HepG2 (cell line): ENCODE measurements around the gene PDIA6. TPM values are rescaled to one million over a fixed set of nuclear protein-coding genes. Genes with fewer than 3 reads are reported as not detected.

Experiments
- ATAC-seq: fragments of 200-7000 bp; cut with Tn5 transposase; 3 replicates; pipeline ENCODE4 v1.9.1; 2020; ENCODE audit warnings: mild to moderate bottlenecking, moderate library complexity
- BruUV-seq: library from RNA; stranded (reverse); fragments of 400-500 nt; replicated peaks from 2 replicates; lab custom pipeline; 2021; lab: Mats Ljungman, UMichigan
- CTCF ChIA-PET: fragments of 300-600 bp; formaldehyde crosslinking; extraction: SDS; loops from one replicate; lab custom pipeline; 2021; ENCODE audit warnings: low total read pairs, inconsistent platforms, low intra/inter-chr PET ratio; lab: Yijun Ruan, JAX
- POLR2A ChIA-PET: fragments of 350-600 bp; sonication (Branson Sonifier 250); formaldehyde crosslinking; loops from one replicate; lab custom pipeline; 2020; ENCODE audit warnings: antibody characterized with exemption, inconsistent platforms; lab: Yijun Ruan, JAX
- DNase-seq: peaks from one replicate; pipeline ENCODE4 v3.0.0-alpha.2; 2015; ENCODE audit warnings: low spot score
- FAIRE-seq: peaks from 3 replicates; lab custom pipeline; 2011; peaks lifted over from hg19 to GRCh38; lab: Jason Lieb, UNC
- H2AFZ ChIP-seq: one replicate; pipeline ENCODE4 v1.6.1; 2011; ENCODE audit warnings: low read length, inconsistent platforms
- H3K27ac ChIP-seq: fragments of 300-600 bp; 3 replicates; pipeline ENCODE4 v1.8.0; 2011; ENCODE audit warnings: mixed run types, mild to moderate bottlenecking, mixed read lengths, low read length, inconsistent platforms; ENCODE audit not compliant: insufficient read depth; ENCODE audit errors: extremely low read length
- H3K27me3 ChIP-seq, 2 experiments: fragments of 200-600 bp in 1 of 2; 2 replicates in 1 of 2; 3 replicates in 1 of 2; pipeline versions ENCODE4 v1.6.0 to v1.8.0; 2011; ENCODE audit warnings: low read length in 2 of 2, mild to moderate bottlenecking in 2 of 2, moderate library complexity in 2 of 2, inconsistent platforms in 1 of 2; ENCODE audit not compliant: insufficient read depth in 2 of 2, control insufficient read depth in 1 of 2
- H3K36me3 ChIP-seq, 2 experiments: fragments of 200-600 bp in 1 of 2; replicated peaks in 1 of 2; 2 replicates in 1 of 2; 3 replicates in 1 of 2; pipeline versions ENCODE4 v1.5.1 to v1.8.0; 2011; ENCODE audit warnings: low read length in 2 of 2, inconsistent platforms in 1 of 2; ENCODE audit not compliant: insufficient read depth in 2 of 2, control insufficient read depth in 1 of 2
- H3K4me1 ChIP-seq: 2 replicates; pipeline ENCODE4 v1.5.1; 2012; ENCODE audit warnings: low read length, inconsistent platforms; ENCODE audit not compliant: insufficient read depth
- H3K4me2 ChIP-seq: 2 replicates; pipeline ENCODE4 v1.6.0; 2011; ENCODE audit warnings: low read depth, low read length, inconsistent platforms
- H3K4me3 ChIP-seq, 3 experiments: fragments of 200-600 bp in 1 of 3; sonication (generic), shearing (Covaris generic) in 1 of 3; replicated peaks in 1 of 3; 2 replicates each; pipeline ENCODE4 v1.5.1; 2011 to 2016; ENCODE audit warnings: low read length in 3 of 3, inconsistent platforms in 2 of 3, low read depth in 2 of 3, mild to moderate bottlenecking in 2 of 3, control low read depth in 1 of 3, mixed read lengths in 1 of 3; ENCODE audit not compliant: insufficient read depth in 1 of 3
- H3K79me2 ChIP-seq: one replicate; pipeline ENCODE4 v1.6.1; 2011; ENCODE audit warnings: low read length, inconsistent platforms; ENCODE audit not compliant: insufficient read depth
- H3K9ac ChIP-seq: 2 replicates; pipeline ENCODE4 v1.6.0; 2011; ENCODE audit warnings: mild to moderate bottlenecking, low read depth, low read length, inconsistent platforms; ENCODE audit not compliant: insufficient read depth
- H3K9me3 ChIP-seq: 2 replicates; pipeline ENCODE4 v1.5.1; 2012; ENCODE audit warnings: mild to moderate bottlenecking, low read length
- H4K20me1 ChIP-seq: 2 replicates; pipeline ENCODE4 v1.6.0; 2011; ENCODE audit warnings: inconsistent platforms, mild to moderate bottlenecking, low read length, moderate library complexity; ENCODE audit not compliant: insufficient read depth
- ATF1 ChIP-seq: IDR thresholded peaks from 2 replicates; pipeline ENCODE4 v1.6.1; 2016; ENCODE audit warnings: mild to moderate bottlenecking, control low read depth
- ATRX ChIP-seq: sonication (generic); formaldehyde crosslinking; IDR thresholded peaks from 2 replicates; pipeline ENCODE4 v1.4.0; 2020; ENCODE audit warnings: missing genetic modification reagents, borderline replicate concordance
- EEA1 ChIP-seq: sonication (generic); formaldehyde crosslinking; IDR thresholded peaks from 2 replicates; pipeline ENCODE4 v1.5.1; 2020; ENCODE audit warnings: mild to moderate bottlenecking, missing genetic modification reagents, borderline replicate concordance
- EP300 ChIP-seq, 3 experiments: sonication (generic) in 1 of 3; formaldehyde crosslinking in 1 of 3; IDR thresholded peaks; 2 replicates each; pipeline versions ENCODE4 v1.5.1 to v1.6.1; 2011 to 2020; ENCODE audit warnings: low read depth in 2 of 3, low read length in 2 of 3, borderline replicate concordance in 1 of 3, improper control_type of control experiment in 1 of 3, mild to moderate bottlenecking in 1 of 3, missing genetic modification reagents in 1 of 3, moderate library complexity in 1 of 3
- ETV6 ChIP-seq: sonication (generic); formaldehyde crosslinking; conservative IDR thresholded peaks from 2 replicates; pipeline ENCODE4 v1.4.0; 2020; ENCODE audit warnings: missing genetic modification reagents
- FOXA1 ChIP-seq, 2 experiments: fragments of 450-650 bp in 1 of 2; sonication (generic) in 1 of 2; formaldehyde crosslinking in 1 of 2; IDR thresholded peaks; 2 replicates each; pipeline versions ENCODE4 v1.4.0 to v1.6.1; 2016 to 2020; ENCODE audit warnings: missing genetic modification reagents in 1 of 2
- GATA4 ChIP-seq: sonication (generic); IDR thresholded peaks from 2 replicates; pipeline ENCODE4 v1.6.1; 2016; ENCODE audit warnings: antibody characterized with exemption, low read depth, borderline replicate concordance
- GTF3A ChIP-seq: sonication (generic); formaldehyde crosslinking; conservative IDR thresholded peaks from 2 replicates; pipeline ENCODE4 v1.4.0; 2020; ENCODE audit warnings: mild to moderate bottlenecking, missing genetic modification reagents
- TAF15 ChIP-seq: fragments of 200-400 bp; formaldehyde crosslinking; IDR thresholded peaks from one replicate; pipeline ENCODE4 v1.6.1; 2018; ENCODE audit warnings: mild to moderate bottlenecking, low read depth, low read length; ENCODE audit not compliant: poor library complexity, severe bottlenecking
- U2AF2 ChIP-seq: fragments of 200-400 bp; formaldehyde crosslinking; IDR thresholded peaks from 2 replicates; pipeline ENCODE4 v1.6.1; 2017; ENCODE audit warnings: low read depth, mild to moderate bottlenecking, low read length
- YY1 ChIP-seq: IDR thresholded peaks from 2 replicates; pipeline ENCODE4 v1.6.1; 2011; ENCODE audit warnings: low read length, low read depth, moderate library complexity, mild to moderate bottlenecking; ENCODE audit not compliant: insufficient read depth, insufficient replicate concordance
- ZNF33A ChIP-seq: sonication (generic); formaldehyde crosslinking; IDR thresholded peaks from 2 replicates; pipeline ENCODE4 v1.5.1; 2020; ENCODE audit warnings: missing genetic modification reagents, mild to moderate bottlenecking, moderate library complexity, borderline replicate concordance
- ZNF446 ChIP-seq: sonication (generic); formaldehyde crosslinking; IDR thresholded peaks from 2 replicates; pipeline ENCODE4 v1.5.0; 2020; ENCODE audit warnings: mild to moderate bottlenecking, missing genetic modification reagents
- ZNF724P ChIP-seq: sonication (generic); formaldehyde crosslinking; IDR thresholded peaks from 2 replicates; pipeline ENCODE4 v1.8.0; 2022; ENCODE audit warnings: missing genetic modification reagents, borderline replicate concordance
- ZSCAN12 ChIP-seq: sonication (generic); formaldehyde crosslinking; IDR thresholded peaks from 2 replicates; pipeline ENCODE4 v1.9.0; 2021; ENCODE audit warnings: mild to moderate bottlenecking, missing genetic modification reagents
- WGBS: methylation state at CpG from one replicate; pipeline ENCODE4 v1.1.6; 2017; ENCODE audit warnings: low lambda C conversion rate; 5-methylcytosine and 5-hydroxymethylcytosine counted together
- in situ Hi-C: cut with HindIII; loops from 2 replicates; pipeline ENCODE4 v1.10.0; 2017; ENCODE audit warnings: low pct_unique_long_range_greater_than_20kb; ENCODE audit not compliant: extremely low pct_ligation_motif_present
- intact Hi-C: fragments of 100-400 bp; cut with micrococcal nuclease; formaldehyde crosslinking; loops from one replicate; pipeline ENCODE4 v1.10.0; 2022; ENCODE audit not compliant: unreplicated experiment
- polyA plus RNA-seq, 8 experiments: library from polyadenylated mRNA; depleted of rRNA in 3 of 8; stranded (reverse) in 7 of 8; unstranded in 1 of 8; fragments of >200 nt; fragmentation: Illumina TruSeq in 4 of 8; extraction: Trizol in 4 of 8; gene quantifications; 2 replicates each; pipeline versions ENCODE4 v1.2.1 to v1.2.3, GENCODE V29; 2011 to 2016; ENCODE audit warnings: low read depth in 4 of 8, missing spikeins in 1 of 8, mixed read lengths in 1 of 8; ENCODE audit not compliant: insufficient read depth in 1 of 8
- total RNA-seq, 5 experiments: library from RNA; depleted of rRNA; stranded (reverse); fragments of >200 nt; fragmentation: Illumina TruSeq; extraction: Trizol; gene quantifications; 2 replicates each; pipeline ENCODE4 v1.2.3, GENCODE V29; 2016; ENCODE audit warnings: low read depth in 1 of 5
- TF ChIP-seq, protein P1 (sequence below): sonication (generic); formaldehyde crosslinking; IDR thresholded peaks from 2 replicates; pipeline ENCODE4 v1.8.0; 2022; ENCODE audit warnings: missing genetic modification reagents, mild to moderate bottlenecking, moderate library complexity, borderline replicate concordance
- TF ChIP-seq, protein P2 (sequence below): sonication (generic); formaldehyde crosslinking; IDR thresholded peaks from 2 replicates; pipeline ENCODE4 v1.4.0; 2020; ENCODE audit warnings: missing genetic modification reagents
- TF ChIP-seq, protein P3 (sequence below): sonication (generic); formaldehyde crosslinking; conservative IDR thresholded peaks from 2 replicates; pipeline ENCODE4 v1.4.0; 2020; ENCODE audit warnings: mild to moderate bottlenecking, missing genetic modification reagents, moderate library complexity

Gene PDIA6
- total and polyA plus RNA-seq, 2 of the 13 experiments (the other 11 are each of a cell fraction or from before 2014, with no cell fraction given): 586 to 642 TPM

DNA sequence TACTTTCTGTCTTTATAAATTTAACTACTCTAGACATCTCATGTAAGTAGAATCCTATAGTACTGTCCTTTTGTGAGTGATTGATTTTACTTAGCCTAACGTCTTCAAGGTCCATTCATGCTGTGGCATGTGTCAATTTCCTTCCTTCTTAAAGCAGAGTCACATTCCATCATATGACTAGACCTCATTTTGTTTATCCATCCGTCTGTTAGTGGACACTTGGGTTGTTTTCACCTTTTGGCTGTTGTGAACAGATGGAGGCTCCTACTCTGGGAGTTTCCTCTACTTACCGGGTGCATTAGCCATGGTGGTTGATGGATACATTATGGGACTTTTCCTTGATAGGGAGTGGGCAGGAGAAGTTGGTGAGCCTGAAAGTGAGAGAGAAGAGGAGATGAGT lies 6.4 kb upstream of the PDIA6 start:
- CTCF ChIA-PET: interaction anchor here (1.0 kb wide), 1 partner anchor 13 kb away, joined by 3 read pairs; no protein-coding TSS in a partner anchor
- Histone ChIP-seq H3K36me3 (no peaks in the 10 kb centered on the region), H3K9ac (no peak overlapping the region), H3K79me2 (no peaks in the 10 kb centered on the region), H4K20me1 (no peaks in the 10 kb centered on the region), H3K4me2 (no peak overlapping the region), H3K9me3 (no peaks in the 10 kb centered on the region), H3K27ac (no peak overlapping the region), H3K27me3 (peaks cover 0 to 60% of the 10 kb centered on the region in 2 experiments; a peak in 3 of 5 replicates), H3K4me1 (peaks cover 25% of the 10 kb centered on the region), H2AFZ (no peak overlapping the region), H3K4me3 (no peak overlapping the region)
- TF ChIP-seq ETV6 (CRISPR knock-in tag) (no peak), YY1 (no peak), GTF3A (CRISPR knock-in tag) (no peak), ZNF33A (CRISPR knock-in tag) (no peak), FOXA1 (IDR thresholded peaks at IDR 0.05) (no peak), FOXA1 (CRISPR knock-in tag; IDR thresholded peaks at IDR 0.05) (no peak), ZSCAN12 (no peak), TAF15 (no peak), ATRX (no peak), EP300 (IDR thresholded peaks at IDR 0.05; ENCODE audit: low read depth in 2 of 2, low read length in 2 of 2) (no peak), EP300 (CRISPR knock-in tag; IDR thresholded peaks at IDR 0.05; ENCODE audit: borderline replicate concordance) (no peak), ZNF446 (no peak), ZNF724P (CRISPR knock-in tag) (no peak), U2AF2 (no peak), GATA4 (no peak), ATF1 (CRISPR knock-in tag) (no peak), EEA1 (CRISPR knock-in tag) (no peak)
- TF ChIP-seq, protein P1, sequence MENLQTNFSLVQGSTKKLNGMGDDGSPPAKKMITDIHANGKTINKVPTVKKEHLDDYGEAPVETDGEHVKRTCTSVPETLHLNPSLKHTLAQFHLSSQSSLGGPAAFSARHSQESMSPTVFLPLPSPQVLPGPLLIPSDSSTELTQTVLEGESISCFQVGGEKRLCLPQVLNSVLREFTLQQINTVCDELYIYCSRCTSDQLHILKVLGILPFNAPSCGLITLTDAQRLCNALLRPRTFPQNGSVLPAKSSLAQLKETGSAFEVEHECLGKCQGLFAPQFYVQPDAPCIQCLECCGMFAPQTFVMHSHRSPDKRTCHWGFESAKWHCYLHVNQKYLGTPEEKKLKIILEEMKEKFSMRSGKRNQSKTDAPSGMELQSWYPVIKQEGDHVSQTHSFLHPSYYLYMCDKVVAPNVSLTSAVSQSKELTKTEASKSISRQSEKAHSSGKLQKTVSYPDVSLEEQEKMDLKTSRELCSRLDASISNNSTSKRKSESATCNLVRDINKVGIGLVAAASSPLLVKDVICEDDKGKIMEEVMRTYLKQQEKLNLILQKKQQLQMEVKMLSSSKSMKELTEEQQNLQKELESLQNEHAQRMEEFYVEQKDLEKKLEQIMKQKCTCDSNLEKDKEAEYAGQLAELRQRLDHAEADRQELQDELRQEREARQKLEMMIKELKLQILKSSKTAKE (CRISPR knock-in tag): no peak
- TF ChIP-seq, protein P2, sequence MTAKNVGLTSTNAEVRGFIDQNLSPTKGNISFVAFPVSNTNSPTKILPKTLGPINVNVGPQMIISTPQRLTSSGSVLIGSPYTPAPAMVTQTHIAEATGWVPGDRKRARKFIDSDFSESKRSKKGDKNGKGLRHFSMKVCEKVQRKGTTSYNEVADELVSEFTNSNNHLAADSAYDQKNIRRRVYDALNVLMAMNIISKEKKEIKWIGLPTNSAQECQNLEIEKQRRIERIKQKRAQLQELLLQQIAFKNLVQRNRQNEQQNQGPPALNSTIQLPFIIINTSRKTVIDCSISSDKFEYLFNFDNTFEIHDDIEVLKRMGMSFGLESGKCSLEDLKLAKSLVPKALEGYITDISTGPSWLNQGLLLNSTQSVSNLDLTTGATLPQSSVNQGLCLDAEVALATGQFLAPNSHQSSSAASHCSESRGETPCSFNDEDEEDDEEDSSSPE (CRISPR knock-in tag): no peak
- TF ChIP-seq, protein P3, sequence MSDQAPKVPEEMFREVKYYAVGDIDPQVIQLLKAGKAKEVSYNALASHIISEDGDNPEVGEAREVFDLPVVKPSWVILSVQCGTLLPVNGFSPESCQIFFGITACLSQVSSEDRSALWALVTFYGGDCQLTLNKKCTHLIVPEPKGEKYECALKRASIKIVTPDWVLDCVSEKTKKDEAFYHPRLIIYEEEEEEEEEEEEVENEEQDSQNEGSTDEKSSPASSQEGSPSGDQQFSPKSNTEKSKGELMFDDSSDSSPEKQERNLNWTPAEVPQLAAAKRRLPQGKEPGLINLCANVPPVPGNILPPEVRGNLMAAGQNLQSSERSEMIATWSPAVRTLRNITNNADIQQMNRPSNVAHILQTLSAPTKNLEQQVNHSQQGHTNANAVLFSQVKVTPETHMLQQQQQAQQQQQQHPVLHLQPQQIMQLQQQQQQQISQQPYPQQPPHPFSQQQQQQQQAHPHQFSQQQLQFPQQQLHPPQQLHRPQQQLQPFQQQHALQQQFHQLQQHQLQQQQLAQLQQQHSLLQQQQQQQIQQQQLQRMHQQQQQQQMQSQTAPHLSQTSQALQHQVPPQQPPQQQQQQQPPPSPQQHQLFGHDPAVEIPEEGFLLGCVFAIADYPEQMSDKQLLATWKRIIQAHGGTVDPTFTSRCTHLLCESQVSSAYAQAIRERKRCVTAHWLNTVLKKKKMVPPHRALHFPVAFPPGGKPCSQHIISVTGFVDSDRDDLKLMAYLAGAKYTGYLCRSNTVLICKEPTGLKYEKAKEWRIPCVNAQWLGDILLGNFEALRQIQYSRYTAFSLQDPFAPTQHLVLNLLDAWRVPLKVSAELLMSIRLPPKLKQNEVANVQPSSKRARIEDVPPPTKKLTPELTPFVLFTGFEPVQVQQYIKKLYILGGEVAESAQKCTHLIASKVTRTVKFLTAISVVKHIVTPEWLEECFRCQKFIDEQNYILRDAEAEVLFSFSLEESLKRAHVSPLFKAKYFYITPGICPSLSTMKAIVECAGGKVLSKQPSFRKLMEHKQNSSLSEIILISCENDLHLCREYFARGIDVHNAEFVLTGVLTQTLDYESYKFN: no peak
- intact Hi-C loops (no loop called here), in situ Hi-C loops (no loop called here)
- WGBS: 28% methylated on average over 3 of the region's 3 CpGs
- ATAC-seq (no peak), DNase-seq (no peak), FAIRE-seq (no peak)
- BruUV-seq: no TSS peak
- POLR2A ChIA-PET: no interaction called here
